Jurkat, Clone E6-1 (cell line): ENCODE measurements around the gene PLCH2.
"Not testable (repeated sequence)": the region's sequence is repeated elsewhere in the genome, so short reads cannot be mapped to it uniquely, and the experiment has no call there.

Experiments used
- DNase-seq: peaks from one replicate; pipeline ENCODE4 v3.0.0-alpha.2; 2011; ENCODE audit warnings: low read depth, low spot score
- H3K4me3 ChIP-seq: 2 replicates; pipeline ENCODE4 v1.5.1; 2011; ENCODE audit warnings: mild to moderate bottlenecking, low read length, control low read depth, moderate library complexity

Gene PLCH2

GRCh38 chr1:2459102-2459753 is 16.9 kb upstream of the PLCH2 start:
- not testable (repeated sequence) for DNase-seq

DNA sequence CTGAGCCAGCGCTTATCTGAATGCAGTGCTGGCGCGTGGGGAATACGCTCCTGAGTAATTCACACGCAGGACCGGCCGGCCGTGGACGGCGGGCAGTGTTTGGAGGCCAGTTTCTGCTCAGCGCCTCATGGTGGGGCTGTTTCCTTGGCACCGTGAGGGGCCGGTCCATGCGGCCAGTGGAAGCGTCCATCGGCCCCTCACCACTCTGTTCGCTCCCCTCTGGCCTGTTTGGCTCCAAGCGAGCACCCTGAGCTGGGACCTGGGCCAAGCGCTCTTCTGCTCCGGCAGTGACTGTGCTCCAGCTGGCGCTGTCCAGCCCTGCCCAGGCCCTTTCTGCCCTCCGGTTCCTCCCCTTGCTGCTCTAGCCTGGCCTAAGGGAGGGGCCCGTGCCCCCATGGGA is 16.3 kb upstream of the PLCH2 start:
- H3K4me3 ChIP-seq: no peak overlapping the region
- no peak for DNase-seq

More at GRCh38 chr1:2459102-2459753, 16.9 kb upstream of the PLCH2 start:
- not testable (repeated sequence) for H3K4me3 ChIP-seq

DNA sequence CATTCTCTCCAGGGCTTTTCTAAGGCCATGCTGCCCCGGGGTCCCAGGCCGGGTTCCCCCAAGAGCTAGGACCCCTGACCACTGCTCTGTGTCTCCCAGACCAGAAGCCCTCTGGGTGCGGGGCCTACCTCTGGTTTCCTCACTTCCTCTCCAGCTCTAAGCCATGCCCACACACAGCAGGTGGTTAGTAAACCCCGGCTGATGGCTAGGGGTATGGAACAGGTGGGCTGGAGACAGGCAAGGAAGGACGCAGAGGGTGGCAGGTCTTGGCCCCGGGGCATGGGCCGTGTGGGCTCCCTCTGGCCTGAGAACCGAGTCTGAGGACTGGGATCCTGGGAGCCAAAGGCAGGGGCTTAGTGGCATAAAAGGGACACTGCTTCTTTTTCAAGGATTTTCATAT is 15.9 kb upstream of the PLCH2 start:
- DNase-seq: no peak
- no peak overlapping the region for H3K4me3 ChIP-seq

GRCh38 chr1:2460996-2461751 is 14.9 kb upstream of the PLCH2 start:
- no peak overlapping the region for H3K4me3 ChIP-seq
- no peak for DNase-seq

DNA sequence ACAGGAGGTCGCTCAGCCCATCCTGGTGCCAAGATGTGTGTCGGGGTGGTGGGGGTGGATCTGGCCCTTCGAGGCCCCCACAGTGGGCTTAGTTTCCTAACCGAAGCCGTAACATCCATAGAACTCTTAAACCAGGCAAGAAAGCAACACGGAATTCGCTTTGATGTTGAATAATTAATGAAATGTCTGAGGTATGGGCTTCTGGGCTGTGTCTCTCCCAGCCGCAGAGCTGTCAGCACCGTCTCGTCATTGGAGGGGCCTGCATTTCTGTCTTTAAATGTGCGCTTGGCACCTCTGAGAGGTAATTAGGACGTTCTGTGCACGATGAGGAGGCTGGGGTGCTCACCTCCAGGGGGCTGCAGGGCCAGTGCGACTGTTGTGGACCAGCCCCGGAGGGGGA is 13.3 kb upstream of the PLCH2 start:
- no peak overlapping the region for H3K4me3 ChIP-seq
- no peak for DNase-seq

DNA sequence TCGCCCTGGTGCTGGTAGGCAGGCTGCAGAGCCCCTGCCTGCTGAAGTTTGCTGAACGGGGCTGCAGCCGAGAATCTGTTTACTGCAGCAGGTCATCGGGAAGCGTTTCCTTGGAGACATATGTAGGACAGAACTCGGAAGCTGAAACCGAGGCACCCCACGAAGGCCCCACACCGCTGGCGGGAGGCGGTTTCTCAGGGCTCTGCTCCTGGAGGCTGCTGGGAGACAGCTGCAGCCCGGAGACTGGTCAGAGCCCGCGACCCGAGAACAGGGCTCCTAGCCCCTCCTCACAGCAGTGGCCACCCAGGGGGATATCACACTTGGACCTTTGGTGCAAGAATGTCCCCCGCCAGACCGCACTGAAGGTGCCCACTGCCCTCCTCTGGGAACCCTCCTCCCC is 12.7 kb upstream of the PLCH2 start:
- H3K4me3 ChIP-seq: no peak overlapping the region
- DNase-seq: no peak

DNA sequence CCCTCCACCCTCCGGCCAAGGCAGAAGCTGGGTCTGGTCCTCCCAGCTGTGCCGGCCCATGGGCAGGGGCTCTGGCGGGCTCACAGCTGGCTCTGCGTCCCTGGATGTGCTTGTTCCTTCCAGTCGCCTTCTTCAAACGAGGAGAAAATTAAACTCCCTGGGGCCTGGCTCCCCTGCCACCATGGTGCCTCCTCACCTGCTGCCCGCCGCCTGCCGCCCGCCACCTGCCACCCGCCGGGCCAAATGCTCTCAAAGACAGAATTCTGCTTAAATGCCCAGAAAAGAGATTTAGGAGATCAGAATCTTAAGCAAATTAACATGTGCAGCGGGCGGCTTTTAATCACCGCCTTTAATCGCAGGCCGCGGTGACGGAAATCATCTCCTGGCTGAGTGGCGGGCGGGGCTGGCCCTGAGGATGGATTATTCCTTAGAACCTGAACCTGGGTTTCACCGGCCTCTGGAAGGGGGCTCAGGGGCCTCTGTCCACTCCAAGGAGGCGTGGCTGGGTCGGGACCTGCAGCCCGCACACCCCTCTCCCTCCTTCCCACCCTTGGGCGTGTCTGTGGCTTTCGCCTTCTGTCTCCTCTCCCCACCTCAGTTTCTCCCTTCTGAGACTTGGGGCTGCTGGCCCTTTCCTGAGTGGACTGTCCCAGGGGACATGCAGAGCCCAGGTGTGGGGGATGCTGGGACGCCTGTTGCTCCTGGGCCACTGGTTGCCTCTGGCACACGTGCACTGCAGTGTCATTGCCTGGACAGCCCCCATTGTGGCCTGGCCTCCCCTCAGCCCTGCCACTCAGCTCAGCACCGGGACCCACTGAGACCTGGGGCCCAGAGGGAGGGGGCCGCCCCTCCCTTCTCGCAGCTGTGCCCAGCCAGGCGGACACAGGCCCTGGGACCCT is 10.5 kb upstream of the PLCH2 start:
- H3K4me3 ChIP-seq: no peak overlapping the region
- DNase-seq: no peak

GRCh38 chr1:2466270-2466665 is 9.8 kb upstream of the PLCH2 start:
- H3K4me3 ChIP-seq: no peak overlapping the region
- no peak for DNase-seq

GRCh38 chr1:2466958-2467554 is 9.0 kb upstream of the PLCH2 start:
- DNase-seq: no peak
- no peak overlapping the region for H3K4me3 ChIP-seq

DNA sequence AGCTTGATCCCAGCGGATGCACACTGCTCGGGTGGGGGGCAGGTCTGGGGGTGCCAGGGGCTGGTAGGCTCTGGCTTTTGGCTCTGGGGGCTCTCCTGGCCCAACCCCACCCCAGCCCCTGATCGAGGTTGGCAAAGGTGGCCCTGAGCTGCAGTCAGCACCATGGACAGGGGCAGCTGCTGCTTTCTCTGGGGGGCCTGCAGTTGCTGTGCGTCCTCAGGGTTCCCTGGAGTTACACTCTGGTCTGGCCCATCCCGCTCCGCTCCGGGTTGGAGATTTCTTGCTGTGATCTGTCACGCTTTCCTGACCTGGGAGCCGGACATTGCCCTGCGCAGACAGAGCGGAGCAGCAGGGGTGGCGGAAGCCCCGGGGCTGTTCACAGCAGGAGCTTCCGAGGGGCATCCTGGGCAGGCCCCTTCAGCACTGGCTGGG is 8.0 kb upstream of the PLCH2 start:
- peak; percentile 21 for DNase-seq

GRCh38 chr1:2468540-2468939 is 7.5 kb upstream of the PLCH2 start:
- no peak for DNase-seq

More for the DNA sequence above, 8.0 kb upstream of the PLCH2 start:
- no peak overlapping the region for H3K4me3 ChIP-seq

GRCh38 chr1:2469103-2469940 is 6.8 kb upstream of the PLCH2 start:
- no peak for DNase-seq
- no peak overlapping the region for H3K4me3 ChIP-seq

More at GRCh38 chr1:2468540-2468939, 7.5 kb upstream of the PLCH2 start:
- no peak overlapping the region for H3K4me3 ChIP-seq

DNA sequence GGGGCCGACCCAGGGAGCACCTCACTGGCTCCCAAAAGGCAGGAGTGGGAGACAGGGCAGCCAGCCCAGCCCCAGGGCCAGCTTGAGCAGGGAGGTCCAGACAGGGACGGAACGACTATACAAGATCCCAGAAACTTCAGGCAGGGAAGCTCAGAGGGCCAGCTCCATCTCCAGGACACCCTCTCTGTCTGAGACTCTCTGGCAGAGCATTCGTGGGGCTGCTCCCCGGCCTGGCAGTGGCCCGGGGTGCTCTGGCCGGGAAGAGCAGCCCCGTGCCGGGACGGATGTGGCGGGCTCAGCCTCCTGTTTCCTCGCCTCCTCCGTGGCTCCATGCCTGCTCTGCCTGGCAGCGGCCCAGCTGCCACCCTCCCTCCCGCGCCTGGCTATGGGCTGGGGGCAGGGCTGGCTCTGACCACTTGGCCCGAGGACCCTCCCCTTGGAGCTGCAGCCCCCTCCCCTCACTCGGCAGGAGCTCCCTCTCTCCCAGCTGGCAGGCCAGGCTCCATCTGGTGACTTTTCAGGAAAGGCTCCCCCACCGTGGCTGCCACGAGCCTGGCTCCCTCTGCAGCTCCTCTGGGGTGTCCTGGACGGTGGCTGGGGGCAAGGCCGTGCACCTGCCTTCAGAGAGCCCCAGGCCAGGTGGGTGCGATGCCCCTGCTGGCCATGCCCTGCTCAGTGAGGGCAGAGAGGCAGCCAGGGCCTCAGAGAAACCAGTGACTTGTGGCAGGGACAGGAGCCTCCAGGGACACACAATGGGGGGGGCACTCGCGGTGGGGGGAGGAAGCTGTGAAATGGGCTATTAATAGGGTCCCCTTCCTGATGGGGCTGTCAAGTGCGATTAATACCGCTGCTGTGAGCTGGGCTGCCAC is 5.6 kb upstream of the PLCH2 start:
- no peak overlapping the region for H3K4me3 ChIP-seq
- no peak for DNase-seq

GRCh38 chr1:2471159-2471471 is 5.0 kb upstream of the PLCH2 start:
- H3K4me3 ChIP-seq: no peak overlapping the region
- no peak for DNase-seq

DNA sequence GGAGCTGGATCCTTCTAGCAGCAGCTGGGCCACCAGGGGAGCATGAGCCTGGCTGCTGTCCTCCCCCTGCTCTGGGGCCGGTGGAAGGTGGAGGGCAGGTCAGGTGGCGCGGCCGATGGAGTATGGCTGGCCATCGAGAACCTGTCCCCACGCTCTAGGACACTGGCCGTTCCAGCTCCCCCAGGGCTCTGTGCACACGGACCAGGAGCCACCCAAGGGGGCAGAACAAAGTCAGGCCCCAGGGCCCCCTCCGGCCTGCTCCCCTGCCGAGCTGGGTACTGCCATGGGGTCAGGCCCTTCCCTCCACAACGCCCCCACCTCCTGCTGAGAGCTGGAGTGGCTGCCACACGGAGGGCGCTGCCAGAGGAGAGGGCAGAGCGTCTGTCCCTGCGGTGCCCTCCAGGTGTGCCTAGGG is 4.5 kb upstream of the PLCH2 start:
- H3K4me3 ChIP-seq: no peak overlapping the region
- DNase-seq: no peak

DNA sequence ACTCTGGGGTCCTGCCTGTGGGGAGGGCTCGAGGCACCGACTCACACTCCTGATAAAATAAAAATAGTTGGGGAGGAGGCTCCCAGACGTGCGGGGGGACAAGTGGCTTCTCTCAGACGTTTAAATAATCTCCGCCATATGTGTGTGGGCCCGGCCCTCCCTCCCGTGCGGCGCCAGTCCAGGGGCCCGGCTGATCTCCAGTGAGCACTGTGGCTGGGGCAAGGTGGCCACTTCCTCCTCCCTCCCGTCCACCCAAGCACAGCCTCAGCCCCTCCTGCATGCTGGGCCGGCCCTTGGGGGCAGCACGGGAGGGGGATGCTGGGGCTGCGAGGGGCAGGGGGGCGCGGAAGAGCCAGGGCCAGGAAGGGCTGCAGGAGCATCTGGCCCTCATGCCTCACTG is 4.0 kb upstream of the PLCH2 start:
- H3K4me3 ChIP-seq: no peak overlapping the region
- no peak for DNase-seq

DNA sequence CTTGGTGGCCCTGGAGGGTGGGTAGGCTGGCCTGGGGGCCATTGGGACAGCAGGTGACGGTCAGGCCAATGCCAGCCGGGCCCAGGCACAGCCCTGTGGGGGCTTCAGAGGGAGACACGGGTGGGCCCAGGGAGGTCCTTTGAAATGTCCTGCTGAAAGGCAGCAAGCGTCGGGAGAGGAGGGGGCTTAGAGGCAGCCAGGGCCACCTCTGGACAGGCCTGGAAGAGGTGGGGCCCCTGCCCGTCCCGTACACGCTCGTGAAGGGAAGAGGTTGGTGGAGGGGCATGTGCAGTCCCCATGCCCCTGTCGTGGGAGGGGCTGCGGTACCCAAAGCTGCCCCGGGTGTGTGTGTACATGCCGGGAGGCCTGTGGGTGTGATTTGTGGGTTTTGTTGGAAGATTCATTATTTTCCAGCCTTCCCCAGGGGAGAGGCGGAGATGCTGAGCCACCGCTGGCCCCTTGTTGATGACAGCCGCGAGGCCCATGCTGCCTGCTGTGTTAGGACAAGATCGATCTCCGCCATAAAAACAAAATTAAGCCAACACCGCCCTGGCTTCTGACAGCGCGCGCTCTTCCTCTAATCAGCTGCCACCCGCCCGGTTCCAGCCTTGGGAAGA is 3.4 kb upstream of the PLCH2 start:
- DNase-seq: no peak

More for the DNA sequence above, 3.4 kb upstream of the PLCH2 start:
- no peak overlapping the region for H3K4me3 ChIP-seq
